GM18505 (cell line): ENCODE results near the gene INSYN2B.

Source experiments
- ATAC-seq: cut with Tn5 transposase; IDR thresholded peaks from one replicate; pipeline ENCODE4 v1.9.1; 2021; ENCODE audit not compliant: unreplicated experiment
- POLR2A ChIP-seq: IDR thresholded peaks from 4 replicates; pipeline ENCODE4 v1.6.1; 2011; ENCODE audit warnings: borderline replicate concordance; ENCODE audit not compliant: insufficient read depth, insufficient read length; ENCODE audit errors: extremely low read depth

The INSYN2B gene

GRCh38 chr5:169992789-169993484, 12.6 kb upstream of the INSYN2B start:
- TF ChIP-seq POLR2A, result no peak

GRCh38 chr5:169991115-169991869, 11.0 kb upstream of the INSYN2B start:
- ATAC-seq, result no peak
- TF ChIP-seq POLR2A, result no peak

More at GRCh38 chr5:169992789-169993484, 12.6 kb upstream of the INSYN2B start:
- ATAC-seq, result no peak

- no peak for TF ChIP-seq POLR2A
- ATAC-seq, result no peak
Observed at GRCh38 chr5:169989365-169989764, 9.1 kb upstream of the INSYN2B start.

- no peak for ATAC-seq
- no peak for TF ChIP-seq POLR2A
Observed at GRCh38 chr5:169988947-169989346, 8.7 kb upstream of the INSYN2B start.

- no peak for TF ChIP-seq POLR2A
- ATAC-seq, result no peak
Observed at GRCh38 chr5:169988206-169988605, 7.9 kb upstream of the INSYN2B start.

- ATAC-seq, result no peak
- TF ChIP-seq POLR2A, result no peak
Observed at GRCh38 chr5:169979871-169980270, 424 bp downstream of the INSYN2B start.

GRCh38 chr5:169978714-169979113, 1.6 kb downstream of the INSYN2B start:
- ATAC-seq, result no peak

GRCh38 chr5:169974121-169974770, 6.0 kb downstream of the INSYN2B start:
- ATAC-seq, result no peak
- no peak for TF ChIP-seq POLR2A

More at GRCh38 chr5:169978714-169979113, 1.6 kb downstream of the INSYN2B start:
- no peak for TF ChIP-seq POLR2A

GRCh38 chr5:169973056-169973455, 7.2 kb downstream of the INSYN2B start:
- ATAC-seq, result no peak
- no peak for TF ChIP-seq POLR2A

GRCh38 chr5:169971780-169972179, 8.5 kb downstream of the INSYN2B start:
- no peak for ATAC-seq
- no peak for TF ChIP-seq POLR2A

GRCh38 chr5:169970911-169971765, 9.2 kb downstream of the INSYN2B start:
- no peak for TF ChIP-seq POLR2A
- ATAC-seq, result no peak

GRCh38 chr5:169970339-169970738, 10.0 kb downstream of the INSYN2B start:
- no peak for ATAC-seq

GRCh38 chr5:169964246-169964645, 16.0 kb downstream of the INSYN2B start:
- no peak for ATAC-seq
- no peak for TF ChIP-seq POLR2A

More at GRCh38 chr5:169970339-169970738, 10.0 kb downstream of the INSYN2B start:
- TF ChIP-seq POLR2A, result no peak
